Thyroid gland (tissue), 4 donors: ENCODE measurements around the gene ASPDH.

Experiments used
- CTCF ChIP-seq, 6 experiments: fragments of 200-600 bp in 3 of 6; fragments of 450-650 bp in 3 of 6; sonication (generic) in 3 of 6; IDR thresholded peaks; one replicate each; pipeline ENCODE4 v1.5.1; 2016 to 2019; ENCODE audit warnings: antibody characterized with exemption in 6 of 6, mild to moderate bottlenecking in 2 of 6, inconsistent platforms in 1 of 6, moderate library complexity in 1 of 6
- POLR2A ChIP-seq, 2 donors: fragments of 450-650 bp; IDR thresholded peaks; one replicate each; pipeline ENCODE4 v1.6.1; 2017; ENCODE audit warnings: antibody characterized with exemption in 2 of 2, mild to moderate bottlenecking in 2 of 2, moderate library complexity in 1 of 2

GRCh38 chr19:50508843-50509190, 4.9 kb downstream of the ASPDH start:
- TF ChIP-seq CTCF (IDR thresholded peaks at IDR 0.05) = no peak
- TF ChIP-seq POLR2A (IDR thresholded peaks at IDR 0.05) = no peak
